Neutrophil (primary cell): Measurements from ENCODE around the gene POLK.
"Not testable (repeated sequence)": the region's sequence is repeated elsewhere in the genome, so short reads cannot be mapped to it uniquely, and the experiment has no call there.

Experiments
- H3K27ac ChIP-seq: fragments of 200-600 bp; sonication (generic); 2 replicates; pipeline ENCODE4 v1.5.1; 2016; ENCODE audit warnings: mild to moderate bottlenecking, moderate library complexity
- H3K27me3 ChIP-seq: fragments of 200-600 bp; sonication (generic); 2 replicates; pipeline ENCODE4 v1.6.0; 2016; ENCODE audit warnings: mild to moderate bottlenecking
- H3K36me3 ChIP-seq: fragments of 200-600 bp; sonication (generic); 2 replicates; pipeline ENCODE4 v1.5.1; 2017
- H3K4me1 ChIP-seq, 2 experiments: fragments of 200-600 bp in 1 of 2; sonication (generic) in 1 of 2; 1 replicate in 1 of 2; 2 replicates in 1 of 2; pipeline versions ENCODE4 v1.5.1 to v1.6.1; 2013 to 2016; ENCODE audit warnings: low read depth in 1 of 2, low read length in 1 of 2, mild to moderate bottlenecking in 1 of 2, moderate library complexity in 1 of 2; ENCODE audit not compliant: control insufficient read depth in 1 of 2, insufficient read depth in 1 of 2
- H3K4me3 ChIP-seq, 2 experiments: fragments of 200-600 bp in 1 of 2; sonication (generic) in 1 of 2; 1 replicate in 1 of 2; 2 replicates in 1 of 2; pipeline ENCODE4 v1.5.1; 2013 to 2016; ENCODE audit warnings: low read depth in 1 of 2, low read length in 1 of 2, mild to moderate bottlenecking in 1 of 2, moderate library complexity in 1 of 2
- H3K9me3 ChIP-seq: fragments of 200-600 bp; sonication (generic); 2 replicates; pipeline ENCODE4 v1.5.1; 2016
- CTCF ChIP-seq: fragments of 200-600 bp; sonication (generic); IDR thresholded peaks from 2 replicates; pipeline ENCODE4 v1.5.1; 2016; ENCODE audit warnings: antibody characterized with exemption

The POLK gene

GRCh38 chr5:75571547-75571946 lies 59.9 kb downstream of the POLK start:
- H3K27ac ChIP-seq: no peak overlapping the region
- peaks cover 15% of the 10 kb centered on the region for H3K36me3 ChIP-seq
- no peaks in the 10 kb centered on the region for H3K4me1 ChIP-seq
- no peak for TF ChIP-seq CTCF
- H3K27me3 ChIP-seq: no peaks in the 10 kb centered on the region
- H3K9me3 ChIP-seq: no peaks in the 10 kb centered on the region
- H3K4me3 ChIP-seq: no peak overlapping the region

- no peaks in the 10 kb centered on the region for H3K4me1 ChIP-seq
- TF ChIP-seq CTCF: no peak
- H3K27ac ChIP-seq: no peak overlapping the region
Observed at GRCh38 chr5:75574791-75575190, 63.1 kb downstream of the POLK start.

GRCh38 chr5:75578280-75578679 lies 66.6 kb downstream of the POLK start:
- peaks cover 33% of the 10 kb centered on the region for H3K36me3 ChIP-seq
- not testable (repeated sequence) for H3K4me1 ChIP-seq, H3K27ac ChIP-seq, H3K9me3 ChIP-seq, H3K27me3 ChIP-seq, H3K4me3 ChIP-seq

More at GRCh38 chr5:75574791-75575190, 63.1 kb downstream of the POLK start:
- Histone ChIP-seq H3K4me3 (no peak overlapping the region), H3K36me3 (peaks cover 13% of the 10 kb centered on the region), H3K9me3 (no peaks in the 10 kb centered on the region), H3K27me3 (no peaks in the 10 kb centered on the region)

DNA sequence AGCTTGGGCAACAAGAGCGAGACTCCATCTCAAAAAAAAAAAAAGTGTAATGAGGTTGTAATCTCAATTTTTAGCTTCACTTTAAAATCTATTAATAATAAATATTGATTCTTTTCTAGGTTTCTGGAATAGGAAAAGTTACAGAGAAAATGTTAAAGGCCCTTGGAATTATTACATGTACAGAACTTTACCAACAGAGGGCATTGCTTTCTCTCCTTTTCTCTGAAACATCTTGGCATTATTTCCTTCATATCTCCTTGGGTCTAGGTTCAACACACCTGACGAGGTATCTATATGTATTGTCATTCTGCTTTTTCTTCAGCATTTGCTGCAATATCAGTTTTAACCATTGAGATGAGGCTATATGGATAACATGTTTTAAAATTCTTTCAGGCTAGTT lies 73.0 kb downstream of the POLK start:
- H3K4me1 ChIP-seq: no peaks in the 10 kb centered on the region
- no peak overlapping the region for H3K27ac ChIP-seq
- H3K9me3 ChIP-seq: no peaks in the 10 kb centered on the region
- H3K36me3 ChIP-seq: peaks cover 46% of the 10 kb centered on the region
- no peak overlapping the region for H3K4me3 ChIP-seq
- TF ChIP-seq CTCF: no peak
- H3K27me3 ChIP-seq: no peaks in the 10 kb centered on the region

DNA sequence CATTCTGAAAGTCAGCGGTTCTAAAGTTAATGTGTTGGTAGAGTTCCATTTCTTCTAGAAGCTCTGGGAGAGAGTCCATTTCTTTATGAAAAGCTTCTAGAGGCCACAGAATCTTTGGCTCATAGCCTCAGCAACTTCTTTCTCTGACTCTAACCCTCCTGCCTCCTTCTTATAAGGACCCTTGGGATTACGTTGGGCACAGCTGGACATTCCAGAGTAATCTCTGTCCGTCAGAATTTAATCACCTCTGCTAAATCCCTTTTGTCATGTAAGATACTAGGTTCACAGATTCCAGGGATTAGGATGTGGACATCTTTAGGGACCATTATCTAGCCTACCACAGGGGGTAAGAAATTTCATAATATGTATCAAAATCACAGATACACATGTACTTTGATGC lies 77.0 kb downstream of the POLK start:
- peaks cover 42% of the 10 kb centered on the region for H3K36me3 ChIP-seq
- no peak overlapping the region for H3K4me3 ChIP-seq

DNA sequence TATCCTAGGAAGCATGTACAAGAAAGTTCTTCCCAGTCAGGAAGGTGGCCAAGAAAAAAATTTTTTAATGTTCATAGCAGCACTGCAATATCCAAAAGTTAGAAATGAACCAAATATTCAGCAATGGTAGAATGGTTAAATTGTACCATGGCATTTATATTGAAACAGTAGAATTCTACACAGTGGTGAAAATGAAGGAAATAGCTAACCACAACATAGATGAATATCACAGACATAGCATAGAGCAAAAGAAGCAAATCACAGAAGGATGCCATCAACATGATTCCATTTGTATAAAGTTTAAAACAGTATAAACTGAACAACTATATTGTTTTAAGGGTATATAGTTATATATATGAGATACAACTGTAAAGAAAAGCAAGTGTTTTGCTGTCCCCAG lies 88.8 kb downstream of the POLK start:
- Histone ChIP-seq H3K9me3 (no peaks in the 10 kb centered on the region), H3K27ac (no peak overlapping the region), H3K36me3 (peaks cover 36% of the 10 kb centered on the region), H3K27me3 (no peaks in the 10 kb centered on the region), H3K4me3 (no peak overlapping the region), H3K4me1 (no peaks in the 10 kb centered on the region)
- no peak for TF ChIP-seq CTCF

More for the DNA sequence above, 77.0 kb downstream of the POLK start:
- no peaks in the 10 kb centered on the region for H3K4me1 ChIP-seq
- no peak for TF ChIP-seq CTCF
- no peak overlapping the region for H3K27ac ChIP-seq
- H3K27me3 ChIP-seq: no peaks in the 10 kb centered on the region
- no peaks in the 10 kb centered on the region for H3K9me3 ChIP-seq
